Thymus (tissue), 11 donors: ENCODE measurements around the gene MRPS22. TPM values are rescaled to one million over a fixed set of nuclear protein-coding genes. Genes with fewer than 3 reads are reported as not detected.
"Not testable (repeated sequence)": the region's sequence is repeated elsewhere in the genome, so short reads cannot be mapped to it uniquely, and the experiment has no call there.

ENCODE experiments used
- DNase-seq, 9 donors: peaks; one replicate each; pipeline ENCODE4 v3.0.0-alpha.2; 2013; ENCODE audit warnings: low spot score in 9 of 9, low read depth in 6 of 9, missing footprints in 1 of 9
- H3K27ac ChIP-seq, 2 donors: one replicate each; pipeline ENCODE4 v1.5.1; 2013; ENCODE audit warnings: control low read depth in 1 of 2, low read depth in 1 of 2, low read length in 1 of 2, mild to moderate bottlenecking in 1 of 2, moderate library complexity in 1 of 2
- H3K27me3 ChIP-seq, 2 donors: one replicate each; pipeline ENCODE4 v1.5.1; 2013; ENCODE audit warnings: low read length in 1 of 2; ENCODE audit not compliant: control insufficient read depth in 2 of 2, insufficient read depth in 1 of 2
- H3K36me3 ChIP-seq, 2 donors: one replicate each; pipeline ENCODE4 v1.5.1; 2013; ENCODE audit warnings: low read length in 1 of 2, mild to moderate bottlenecking in 1 of 2, moderate library complexity in 1 of 2; ENCODE audit not compliant: control insufficient read depth in 2 of 2, insufficient read depth in 2 of 2
- H3K4me1 ChIP-seq, 2 donors: one replicate each; pipeline ENCODE4 v1.5.1; 2013; ENCODE audit warnings: low read length in 2 of 2; ENCODE audit not compliant: control insufficient read depth in 2 of 2, insufficient read depth in 2 of 2
- H3K4me3 ChIP-seq, 2 donors: one replicate each; pipeline ENCODE4 v1.5.1; 2013; ENCODE audit warnings: low read length in 2 of 2, control low read depth in 1 of 2, mild to moderate bottlenecking in 1 of 2
- H3K9me3 ChIP-seq, 2 donors: one replicate each; pipeline ENCODE4 v1.5.1; 2013; ENCODE audit warnings: low read length in 1 of 2, mild to moderate bottlenecking in 1 of 2; ENCODE audit not compliant: control insufficient read depth in 2 of 2, insufficient read depth in 1 of 2
- WGBS: extraction: QIAGEN DNeasy Blood & Tissue Kit; methylation state at CpG from one replicate; pipeline ENCODE4 v1.1.7; 2013; 5-methylcytosine and 5-hydroxymethylcytosine counted together
- polyA plus RNA-seq: library from polyadenylated mRNA; stranded (reverse); fragments of 200-250 nt; gene quantifications from one replicate; pipeline ENCODE4 v1.2.3, GENCODE V29; 2013
- total RNA-seq: library from RNA; stranded (reverse); fragments of 120-200 nt; gene quantifications from one replicate; pipeline ENCODE4 v1.2.4, GENCODE V29; 2013
- donor health status: healthy.

The MRPS22 gene
- total and polyA plus RNA-seq, 2 donors, result 40.2 to 55.2 TPM

GRCh38 chr3:139357899-139358298 is 14.1 kb downstream of the MRPS22 start:
- H3K27me3 ChIP-seq, result no peaks in the 10 kb centered on the region
- no peak for DNase-seq
- H3K36me3 ChIP-seq, result peaks cover 53 to 85% of the 10 kb centered on the region in 2 donors
- no peak overlapping the region for H3K27ac ChIP-seq
- H3K4me3 ChIP-seq, result no peak overlapping the region
- no peaks in the 10 kb centered on the region for H3K9me3 ChIP-seq
- no peaks in the 10 kb centered on the region for H3K4me1 ChIP-seq
- WGBS, result 94% methylated on average over 4 of the region's 4 CpGs

GRCh38 chr3:139358841-139359562 is 15.2 kb downstream of the MRPS22 start:
- H3K4me3 ChIP-seq, result no peak overlapping the region
- H3K9me3 ChIP-seq, result no peaks in the 10 kb centered on the region
- no peak for DNase-seq
- over 99% methylated on average over 3 of the region's 3 CpGs for WGBS
- H3K4me1 ChIP-seq, result no peaks in the 10 kb centered on the region
- peaks cover 54 to 87% of the 10 kb centered on the region in 2 donors for H3K36me3 ChIP-seq
- H3K27ac ChIP-seq, result no peak overlapping the region
- H3K27me3 ChIP-seq, result no peaks in the 10 kb centered on the region

DNA sequence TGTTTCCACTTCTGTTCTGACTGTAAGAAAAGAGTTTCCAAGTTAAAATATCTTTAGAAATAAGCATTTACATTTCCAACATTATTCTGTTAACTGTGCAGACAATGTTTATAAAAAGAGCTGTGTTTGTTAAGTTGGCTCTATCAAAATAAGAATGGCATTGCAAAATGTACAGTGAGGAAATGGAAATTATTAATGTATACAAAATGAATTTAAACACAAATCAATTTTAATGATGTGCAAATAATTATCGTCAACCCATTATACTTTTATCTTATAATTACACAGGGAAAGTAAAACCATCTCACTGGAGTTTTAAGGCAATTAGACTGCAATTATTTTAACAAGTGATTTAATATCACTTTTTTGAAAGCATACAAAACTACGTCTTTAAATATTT is 17.5 kb downstream of the MRPS22 start:
- no peaks in the 10 kb centered on the region for H3K27me3 ChIP-seq
- H3K9me3 ChIP-seq, result no peaks in the 10 kb centered on the region
- H3K4me1 ChIP-seq, result no peaks in the 10 kb centered on the region
- no peak overlapping the region for H3K27ac ChIP-seq
- H3K4me3 ChIP-seq, result no peak overlapping the region
- 99% methylated on average over 2 of the region's 2 CpGs for WGBS
- DNase-seq, result no peak
- peaks cover 47 to 83% of the 10 kb centered on the region in 2 donors for H3K36me3 ChIP-seq

GRCh38 chr3:139364549-139364948 is 20.7 kb downstream of the MRPS22 start:
- Histone ChIP-seq H3K27me3 (no peaks in the 10 kb centered on the region), H3K27ac (no peak overlapping the region), H3K36me3 (peaks cover 46 to 76% of the 10 kb centered on the region in 2 donors), H3K4me1 (no peaks in the 10 kb centered on the region), H3K9me3 (no peaks in the 10 kb centered on the region), H3K4me3 (no peak overlapping the region)
- DNase-seq, result no peak
- 100% methylated on average over 1 of the region's 1 CpG for WGBS

GRCh38 chr3:139374099-139374498 is 30.3 kb downstream of the MRPS22 start:
- Histone ChIP-seq H3K27me3 (no peaks in the 10 kb centered on the region), H3K4me1 (no peaks in the 10 kb centered on the region), H3K27ac (no peak overlapping the region), H3K9me3 (no peaks in the 10 kb centered on the region), H3K36me3 (peaks cover 34 to 84% of the 10 kb centered on the region in 2 donors), H3K4me3 (no peak overlapping the region)
- no peak for DNase-seq
- 98% methylated on average over 2 of the region's 2 CpGs for WGBS

DNA sequence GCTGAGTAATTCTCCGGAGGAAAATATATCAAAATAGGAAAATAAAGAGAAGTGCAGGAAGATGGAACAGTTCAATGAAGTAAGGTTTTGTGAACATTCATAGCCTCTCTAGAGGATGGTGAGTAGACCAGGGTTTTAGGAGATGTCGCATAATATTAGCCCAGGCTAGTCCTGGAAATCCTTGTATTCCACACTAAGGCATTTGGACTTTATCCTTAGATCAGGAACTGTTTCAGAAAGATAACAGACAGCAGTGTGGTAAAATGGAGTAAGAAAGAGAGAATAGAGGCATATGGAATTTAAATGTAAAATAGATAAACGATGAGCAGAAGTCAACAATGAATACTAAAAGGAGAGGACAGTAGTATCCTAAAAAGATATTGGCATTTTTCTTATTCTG is 33.6 kb downstream of the MRPS22 start:
- 94% methylated on average over 3 of the region's 3 CpGs for WGBS
- no peaks in the 10 kb centered on the region for H3K27me3 ChIP-seq
- no peak for DNase-seq
- H3K27ac ChIP-seq, result no peak overlapping the region
- no peaks in the 10 kb centered on the region for H3K9me3 ChIP-seq
- no peaks in the 10 kb centered on the region for H3K4me1 ChIP-seq
- H3K36me3 ChIP-seq, result peaks cover 28 to 81% of the 10 kb centered on the region in 2 donors
- no peak overlapping the region for H3K4me3 ChIP-seq

DNA sequence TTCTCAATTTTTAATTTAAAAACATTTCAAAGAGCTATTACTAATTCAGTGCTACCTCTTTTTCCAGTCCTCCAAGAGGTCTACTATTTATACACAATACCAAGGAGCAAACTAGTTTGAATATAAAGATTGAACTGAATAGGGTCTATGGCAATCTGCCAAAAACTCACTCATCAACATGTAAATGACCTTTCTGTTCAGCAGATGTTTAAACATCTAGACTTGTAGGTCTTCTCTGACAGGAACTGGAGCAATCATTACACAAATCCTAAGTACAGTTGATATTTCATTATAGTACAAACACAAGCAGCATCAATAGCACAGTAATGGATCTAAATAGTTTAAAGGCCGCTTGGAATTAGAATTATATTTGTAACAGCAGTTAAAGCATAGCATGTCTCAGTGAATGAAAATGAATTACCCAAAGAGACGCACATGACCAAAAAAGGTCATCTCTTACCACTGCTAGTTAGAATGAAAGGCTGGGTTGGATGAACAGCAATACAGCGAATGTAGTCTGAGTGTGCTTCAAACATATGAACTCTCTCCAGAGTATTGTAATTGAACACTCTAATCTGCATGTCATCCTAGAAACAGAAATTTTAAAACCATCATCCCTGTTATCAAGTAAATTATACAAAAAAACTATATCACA is 34.9 kb downstream of the MRPS22 start:
- Histone ChIP-seq H3K4me3 (no peak overlapping the region), H3K27me3 (no peaks in the 10 kb centered on the region), H3K9me3 (no peaks in the 10 kb centered on the region), H3K27ac (no peak overlapping the region), H3K4me1 (no peaks in the 10 kb centered on the region), H3K36me3 (peaks cover 19 to 69% of the 10 kb centered on the region in 2 donors)
- DNase-seq, result no peak
- over 99% methylated on average over 3 of the region's 3 CpGs for WGBS

DNA sequence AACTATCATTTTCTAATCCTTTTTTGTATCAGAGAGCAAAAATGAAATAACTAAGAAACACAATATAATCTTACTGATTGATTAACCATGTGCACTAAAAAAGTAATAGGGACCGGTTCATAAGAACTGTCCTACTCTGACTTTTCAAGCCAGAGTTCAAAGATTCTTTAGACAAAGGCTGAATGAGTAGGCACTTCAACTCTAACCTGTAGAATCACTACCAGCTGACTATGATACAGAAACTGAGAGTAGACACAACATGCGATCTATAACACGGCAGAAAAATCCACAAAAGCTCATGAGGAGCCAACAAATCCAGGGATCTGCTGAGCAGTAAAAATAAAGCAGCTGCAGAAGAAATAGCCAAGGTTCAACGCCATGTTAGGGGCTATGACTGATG is 36.8 kb downstream of the MRPS22 start:
- Histone ChIP-seq H3K4me3 (no peak overlapping the region), H3K27me3 (no peaks in the 10 kb centered on the region), H3K27ac (no peak overlapping the region), H3K4me1 (no peaks in the 10 kb centered on the region), H3K9me3 (no peaks in the 10 kb centered on the region), H3K36me3 (peaks cover 16 to 53% of the 10 kb centered on the region in 2 donors)
- DNase-seq, result no peak
- 97% methylated on average over 4 of the region's 4 CpGs for WGBS

GRCh38 chr3:139382291-139382690 is 38.5 kb downstream of the MRPS22 start:
- H3K36me3 ChIP-seq, result peaks cover 13 to 40% of the 10 kb centered on the region in 2 donors
- H3K9me3 ChIP-seq, H3K27me3 ChIP-seq, H3K27ac ChIP-seq, DNase-seq, H3K4me1 ChIP-seq, H3K4me3 ChIP-seq: not testable (repeated sequence)
- 99% methylated on average over 2 of the region's 2 CpGs for WGBS
